GM21619 (cell line): ENCODE measurements around the gene TJP3.

Experiments used
- ATAC-seq: cut with Tn5 transposase; IDR thresholded peaks from one replicate; pipeline ENCODE4 v1.9.1; 2021; ENCODE audit not compliant: unreplicated experiment

Gene TJP3

DNA sequence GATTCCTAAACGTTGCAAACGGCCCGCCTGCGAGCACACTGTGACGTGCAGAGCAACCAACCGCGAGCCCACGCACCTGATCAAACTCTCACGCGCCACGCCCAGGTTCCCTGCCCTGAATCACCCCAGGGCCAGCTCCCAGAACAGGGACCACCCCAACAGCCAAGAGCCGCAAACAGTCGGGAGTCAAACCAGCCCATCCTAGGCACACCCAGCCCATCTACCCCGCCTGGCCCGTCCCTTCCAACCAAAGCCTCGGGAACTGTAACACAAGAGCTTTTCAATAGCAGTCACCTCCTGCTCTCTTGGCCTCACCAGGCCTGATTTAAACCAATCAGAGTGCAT is 16.8 kb upstream of the TJP3 start:
- ATAC-seq, result no peak

DNA sequence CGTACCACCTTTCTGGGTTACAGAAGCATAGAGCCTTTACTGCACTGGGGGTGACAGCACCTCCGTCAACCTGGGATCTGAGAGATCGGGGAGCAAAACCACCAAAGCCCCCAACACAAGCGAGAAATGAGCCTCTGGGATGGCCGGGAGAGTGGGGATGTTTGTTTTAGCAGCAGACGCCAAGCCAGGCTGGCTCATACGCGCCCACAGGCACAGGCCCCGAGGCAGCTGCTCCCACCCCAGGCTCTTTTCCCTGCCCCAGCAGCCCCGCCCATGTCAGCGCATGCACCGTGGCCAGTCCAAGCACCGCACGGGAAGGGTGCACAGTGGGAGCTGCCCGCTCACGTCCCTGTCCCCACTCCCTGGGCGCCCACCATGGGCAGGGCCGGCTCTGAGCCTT is 16.5 kb upstream of the TJP3 start:
- no peak for ATAC-seq

DNA sequence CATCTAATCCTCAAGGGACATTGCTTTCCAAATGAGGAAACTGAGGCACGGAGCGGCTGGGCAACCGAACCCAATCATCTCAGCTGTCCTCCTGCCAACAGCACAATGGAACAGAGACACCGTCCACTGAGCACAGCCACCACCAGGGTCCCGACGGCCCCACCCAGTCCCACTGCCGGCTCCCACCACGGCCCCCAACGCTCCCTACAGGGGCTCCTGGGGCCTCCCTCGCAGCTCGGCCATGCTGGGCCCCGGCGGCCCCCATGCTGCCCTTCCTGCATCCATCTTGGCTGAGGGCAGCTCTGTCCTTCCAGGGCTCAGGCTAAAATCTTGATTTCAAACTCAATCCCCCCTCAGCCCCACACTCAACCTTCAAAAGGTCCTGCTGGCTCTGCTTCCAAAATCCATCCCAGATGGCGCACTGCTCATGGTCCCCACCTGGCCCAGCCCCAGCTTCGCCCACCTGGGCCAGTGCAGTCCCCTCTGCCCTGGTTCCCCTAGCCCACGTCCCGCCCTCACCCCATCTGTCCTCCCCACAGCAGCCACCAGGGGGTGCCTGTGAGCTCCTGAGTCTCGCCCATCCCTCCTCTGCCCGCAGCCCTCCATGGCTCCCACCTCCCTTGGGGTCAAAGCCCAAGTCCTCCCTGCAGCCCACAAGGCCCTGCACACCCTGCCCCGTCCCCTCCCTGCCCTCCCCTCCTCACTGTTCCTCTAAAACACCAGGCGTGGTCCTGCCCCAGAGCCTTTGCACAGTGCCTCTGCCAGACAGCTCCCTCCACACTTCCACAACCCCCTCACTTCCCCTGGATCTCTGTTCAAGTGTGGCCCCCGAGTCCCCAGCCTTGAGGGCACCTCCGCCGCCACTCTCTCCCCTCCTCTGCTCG is 15.8 kb upstream of the TJP3 start:
- no peak for ATAC-seq

- ATAC-seq, result no peak
Observed at GRCh38 chr19:3693025-3693925, 14.9 kb upstream of the TJP3 start.

- ATAC-seq, result no peak
Observed at GRCh38 chr19:3694361-3695123, 13.6 kb upstream of the TJP3 start.

GRCh38 chr19:3695124-3695733 is 13.0 kb upstream of the TJP3 start:
- ATAC-seq, result no peak

- no peak for ATAC-seq
Observed at GRCh38 chr19:3695986-3696659, 12.1 kb upstream of the TJP3 start.

- no peak for ATAC-seq
Observed at GRCh38 chr19:3696660-3696995, 11.6 kb upstream of the TJP3 start.

DNA sequence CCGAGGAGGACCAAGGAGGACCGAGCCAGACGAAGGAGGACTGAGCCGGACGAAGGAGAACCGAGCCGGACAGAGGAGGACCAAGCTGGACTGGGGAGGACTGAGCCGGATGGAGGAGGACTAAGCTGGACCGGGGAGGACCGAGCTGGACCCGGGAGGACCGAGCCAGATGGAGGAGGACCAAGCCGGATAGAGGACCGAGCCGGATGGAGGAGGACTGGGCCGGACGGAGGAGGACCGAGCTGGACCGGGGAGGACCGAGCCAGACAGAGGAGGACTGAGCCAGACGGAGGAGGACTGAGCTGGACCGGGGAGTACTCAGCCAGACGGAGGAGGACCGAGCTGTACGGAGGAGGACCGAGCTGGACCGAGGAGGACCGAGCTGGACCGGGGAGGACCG is 11.1 kb upstream of the TJP3 start:
- no peak for ATAC-seq

- no peak for ATAC-seq
Observed at GRCh38 chr19:3697671-3698385, 10.4 kb upstream of the TJP3 start.

DNA sequence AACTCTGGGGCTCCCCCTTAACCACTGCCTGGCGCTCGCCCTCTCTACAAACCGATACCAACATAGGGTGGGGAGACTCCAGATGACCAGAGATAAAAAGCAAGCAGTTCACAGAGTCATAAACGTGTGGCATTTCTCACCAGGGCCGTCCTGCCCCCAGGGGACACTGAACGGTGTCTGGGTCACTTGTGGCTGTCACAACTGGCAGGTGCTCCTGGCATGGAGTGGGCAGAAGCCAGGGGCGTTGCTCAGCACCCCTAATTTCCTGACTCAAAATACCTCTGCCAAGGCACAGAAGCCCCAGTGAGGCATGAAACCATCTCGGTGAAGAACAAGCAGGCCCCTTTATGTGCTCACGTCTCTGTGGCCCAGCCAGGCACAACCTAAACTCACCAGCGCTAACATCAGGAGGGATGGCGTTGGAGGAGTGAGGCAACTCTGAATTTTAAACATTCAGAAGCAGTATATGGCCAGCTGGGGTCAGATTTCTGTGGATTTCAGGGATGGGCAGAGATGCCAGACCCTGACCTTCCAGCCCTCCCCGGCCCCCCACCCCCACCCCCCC is 9.7 kb upstream of the TJP3 start:
- no peak for ATAC-seq

- ATAC-seq, result no peak
Observed at GRCh38 chr19:3698974-3699740, 9.0 kb upstream of the TJP3 start.

GRCh38 chr19:3699741-3700241 is 8.4 kb upstream of the TJP3 start:
- peak; percentile 25 for ATAC-seq

DNA sequence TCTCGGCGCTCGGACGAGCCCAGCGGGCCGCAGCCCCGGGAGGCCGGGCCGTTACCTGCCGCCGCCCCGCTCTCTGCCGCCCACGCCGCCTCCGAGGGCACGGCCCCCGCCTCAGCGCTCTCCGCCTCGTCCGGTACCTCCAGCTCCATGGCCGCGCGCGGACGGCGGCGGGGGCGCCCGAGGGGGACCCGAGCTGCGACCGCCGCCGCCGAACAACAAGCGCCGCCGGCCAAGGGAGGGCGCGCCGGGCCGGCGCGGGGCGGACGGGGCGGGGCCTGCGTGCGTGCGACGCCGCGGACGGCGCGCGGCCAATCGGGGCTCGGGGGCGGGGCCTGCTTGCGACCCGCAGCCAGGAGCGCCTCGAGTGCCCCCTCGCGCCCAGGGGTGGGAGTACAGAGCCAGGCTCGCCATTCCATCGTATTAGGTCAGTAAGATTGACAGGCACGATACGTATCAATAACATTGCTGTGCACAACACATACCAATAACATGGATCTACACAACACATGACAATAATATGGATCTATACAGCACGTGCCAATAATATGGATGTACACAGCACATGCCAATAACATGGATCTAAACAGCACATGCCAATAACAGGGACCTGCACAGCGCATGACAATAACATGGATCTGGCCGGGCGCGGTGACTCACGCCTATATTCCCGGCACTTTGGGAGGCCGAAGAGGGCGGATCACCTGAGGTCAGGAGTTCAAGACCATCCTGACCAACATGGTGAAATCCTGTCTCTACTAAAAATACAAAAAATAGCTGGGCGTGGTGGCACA is 7.7 kb upstream of the TJP3 start, which contains the start of gene PIP5K1C:
PIP5K1C (minus strand) TSS at position 227 of the 791 bp plus-strand sequence; CDS start at position 149, 78 bp downstream.
- ATAC-seq, result peak; percentile 70

GRCh38 chr19:3701200-3701599 is 7.0 kb upstream of the TJP3 start:
- ATAC-seq, result no peak

- ATAC-seq, result no peak
Observed at GRCh38 chr19:3707868-3708206, 347 bp upstream of the TJP3 start.

DNA sequence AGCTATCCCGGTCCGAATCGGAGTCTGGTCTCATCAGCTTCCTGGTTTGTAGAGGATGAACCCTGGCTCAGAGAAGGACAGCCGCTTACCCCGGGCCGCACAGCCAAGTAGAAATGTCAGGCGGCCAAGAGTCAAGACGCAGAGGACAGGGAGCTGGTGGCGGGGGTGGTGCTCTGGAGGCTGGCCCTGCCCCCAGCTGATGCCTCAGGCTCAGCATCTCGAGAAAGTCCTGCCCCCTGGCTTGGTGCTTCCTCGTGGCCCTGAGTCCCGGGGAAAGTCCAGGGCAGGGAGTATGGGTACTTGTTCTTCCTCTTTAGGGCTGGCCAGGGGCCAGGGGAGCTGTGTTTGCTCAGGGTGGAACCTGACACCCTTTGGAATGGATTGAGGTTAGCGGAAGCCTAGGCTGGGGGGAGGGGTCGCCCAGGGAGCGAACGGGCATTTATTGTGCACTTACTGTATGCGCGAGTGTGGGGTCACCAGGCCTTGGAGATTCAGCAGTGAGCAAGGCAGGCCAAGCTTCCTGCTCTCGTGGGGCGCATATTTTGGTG is 2.2 kb downstream of the TJP3 start:
- no peak for ATAC-seq
